NB4 (cell line): Measurements from ENCODE around the gene PLEK.

ENCODE experiments used
- DNase-seq: peaks from one replicate; pipeline ENCODE4 v3.0.0; 2010; ENCODE audit warnings: low read depth
- H3K4me3 ChIP-seq: one replicate; pipeline ENCODE4 v1.5.1; 2011; ENCODE audit warnings: mild to moderate bottlenecking, low read depth, low read length, moderate library complexity
- CTCF ChIP-seq: IDR thresholded peaks from one replicate; pipeline ENCODE4 v1.5.1; 2012; ENCODE audit warnings: low read depth, low read length
- MAX ChIP-seq: IDR thresholded peaks from 2 replicates; pipeline ENCODE4 v1.6.1; 2011; ENCODE audit warnings: low read depth, low read length
- MYC ChIP-seq: IDR thresholded peaks from 2 replicates; pipeline ENCODE4 v1.6.1; 2011; ENCODE audit warnings: low read depth, low read length
- POLR2A ChIP-seq: IDR thresholded peaks from 2 replicates; pipeline ENCODE4 v1.6.1; 2011; ENCODE audit warnings: mild to moderate bottlenecking; ENCODE audit not compliant: insufficient read length; ENCODE audit errors: extremely low read depth

PLEK gene

GRCh38 chr2:68423966-68424650 is 59.0 kb downstream of the PLEK start:
- DNase-seq: peak; percentile 98
- TF ChIP-seq MYC (no peak), MAX (no peak), POLR2A (no peak), CTCF (no peak)
- peak overlapping the region; percentile 21 for H3K4me3 ChIP-seq

GRCh38 chr2:68425503-68425902 is 60.4 kb downstream of the PLEK start:
- H3K4me3 ChIP-seq: no peak overlapping the region
- no peak for TF ChIP-seq CTCF
- TF ChIP-seq MAX: no peak
- no peak for TF ChIP-seq POLR2A
- TF ChIP-seq MYC: no peak
- peak; percentile 44 for DNase-seq

- TF ChIP-seq MYC: no peak
- no peak for TF ChIP-seq MAX
- no peak for TF ChIP-seq POLR2A
- no peak for TF ChIP-seq CTCF
- H3K4me3 ChIP-seq: no peak overlapping the region
- DNase-seq: no peak
Observed at GRCh38 chr2:68426446-68426845, 61.4 kb downstream of the PLEK start.

- peak; percentile 93 for DNase-seq
- no peak for TF ChIP-seq POLR2A
- peak; percentile 84 for TF ChIP-seq MAX
- no peak overlapping the region for H3K4me3 ChIP-seq
Observed at GRCh38 chr2:68426848-68427579, 61.9 kb downstream of the PLEK start.

- peak; percentile 45 for DNase-seq
- no peak overlapping the region for H3K4me3 ChIP-seq
- TF ChIP-seq MAX: no peak
Observed at GRCh38 chr2:68428126-68428525, 63.0 kb downstream of the PLEK start.

- H3K4me3 ChIP-seq: no peak overlapping the region
- TF ChIP-seq POLR2A (no peak), MAX (no peak), MYC (no peak), CTCF (no peak)
- no peak for DNase-seq
Observed at GRCh38 chr2:68428746-68429145, 63.7 kb downstream of the PLEK start.
